ENCODE measurements around the gene RASGEF1C. TPM values are rescaled to one million over a fixed set of nuclear protein-coding genes. Genes with fewer than 3 reads are reported as not detected.

The RASGEF1C gene
- total and polyA plus RNA-seq, 10 donors: 0.06 to 1.1 (median 0.21) TPM; not detected in 6

DNA sequence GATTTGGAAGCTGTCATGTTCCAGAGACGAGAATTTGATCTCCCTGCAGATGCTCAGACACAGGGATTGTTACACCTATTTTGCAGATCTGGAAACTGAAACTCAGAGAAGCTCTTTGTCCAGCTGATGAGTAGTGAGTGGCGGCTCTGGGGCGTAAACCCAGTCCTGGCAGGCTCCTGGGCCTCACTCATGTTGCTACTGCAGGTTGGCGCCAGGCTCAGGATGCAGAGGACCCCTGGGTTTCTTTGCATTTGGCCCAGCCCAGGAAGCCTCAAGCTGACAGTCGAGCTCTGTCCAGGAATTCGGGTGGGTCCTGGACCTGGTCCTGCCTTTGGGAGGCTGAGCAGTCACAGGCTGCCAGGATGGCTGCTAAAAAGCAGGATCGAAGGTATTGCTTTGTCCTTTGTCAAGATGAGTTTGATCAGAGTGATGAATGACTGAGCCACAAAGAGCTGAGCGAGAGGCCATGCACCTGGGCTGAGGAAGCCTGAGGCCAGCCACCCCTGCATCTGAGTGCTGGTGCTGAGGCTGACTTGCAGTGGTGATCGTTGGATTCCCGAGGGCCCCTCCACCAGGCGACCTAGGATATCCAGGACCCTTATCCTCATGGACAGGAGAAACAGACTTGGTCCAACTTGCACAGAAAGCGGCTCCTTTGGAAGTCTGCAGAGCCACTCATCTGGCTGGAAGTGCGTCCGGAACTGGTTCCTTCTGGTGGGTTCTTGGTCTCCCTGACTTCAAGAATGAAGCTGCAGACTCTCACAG lies 129.1 kb downstream of the RASGEF1C start:
- WGBS, 5 donors: 47 to 71% (median 68%) methylated on average over 12 to 14 of the region's 14 CpGs
- no peaks in the 10 kb centered on the region for H3K36me3 ChIP-seq
- intact Hi-C loops (cut with DNase I; ENCODE audit: low total_unique reads): no loop called here
- no peak overlapping the region for H3K27ac ChIP-seq
- no peak for TF ChIP-seq POLR2AphosphoS5 (IDR thresholded peaks at IDR 0.05)
- TF ChIP-seq, protein P1, sequence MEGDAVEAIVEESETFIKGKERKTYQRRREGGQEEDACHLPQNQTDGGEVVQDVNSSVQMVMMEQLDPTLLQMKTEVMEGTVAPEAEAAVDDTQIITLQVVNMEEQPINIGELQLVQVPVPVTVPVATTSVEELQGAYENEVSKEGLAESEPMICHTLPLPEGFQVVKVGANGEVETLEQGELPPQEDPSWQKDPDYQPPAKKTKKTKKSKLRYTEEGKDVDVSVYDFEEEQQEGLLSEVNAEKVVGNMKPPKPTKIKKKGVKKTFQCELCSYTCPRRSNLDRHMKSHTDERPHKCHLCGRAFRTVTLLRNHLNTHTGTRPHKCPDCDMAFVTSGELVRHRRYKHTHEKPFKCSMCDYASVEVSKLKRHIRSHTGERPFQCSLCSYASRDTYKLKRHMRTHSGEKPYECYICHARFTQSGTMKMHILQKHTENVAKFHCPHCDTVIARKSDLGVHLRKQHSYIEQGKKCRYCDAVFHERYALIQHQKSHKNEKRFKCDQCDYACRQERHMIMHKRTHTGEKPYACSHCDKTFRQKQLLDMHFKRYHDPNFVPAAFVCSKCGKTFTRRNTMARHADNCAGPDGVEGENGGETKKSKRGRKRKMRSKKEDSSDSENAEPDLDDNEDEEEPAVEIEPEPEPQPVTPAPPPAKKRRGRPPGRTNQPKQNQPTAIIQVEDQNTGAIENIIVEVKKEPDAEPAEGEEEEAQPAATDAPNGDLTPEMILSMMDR (IDR thresholded peaks at IDR 0.05 in 8 of 11, conservative IDR thresholded peaks at IDR 0.05 in 3 of 11): no peak
- no peak for TF ChIP-seq POLR2A (IDR thresholded peaks at IDR 0.05)
- no peaks in the 10 kb centered on the region for H3K9me3 ChIP-seq
- H3K27me3 ChIP-seq (replicated peaks in 1 of 7): peaks cover 0 to 72% (median 4%) of the 10 kb centered on the region in 7 donors
- no peak for DNase-seq
- H3K4me1 ChIP-seq: peaks cover 0 to 10% (median 0%) of the 10 kb centered on the region in 6 donors
- no peak overlapping the region for H3K4me3 ChIP-seq

DNA sequence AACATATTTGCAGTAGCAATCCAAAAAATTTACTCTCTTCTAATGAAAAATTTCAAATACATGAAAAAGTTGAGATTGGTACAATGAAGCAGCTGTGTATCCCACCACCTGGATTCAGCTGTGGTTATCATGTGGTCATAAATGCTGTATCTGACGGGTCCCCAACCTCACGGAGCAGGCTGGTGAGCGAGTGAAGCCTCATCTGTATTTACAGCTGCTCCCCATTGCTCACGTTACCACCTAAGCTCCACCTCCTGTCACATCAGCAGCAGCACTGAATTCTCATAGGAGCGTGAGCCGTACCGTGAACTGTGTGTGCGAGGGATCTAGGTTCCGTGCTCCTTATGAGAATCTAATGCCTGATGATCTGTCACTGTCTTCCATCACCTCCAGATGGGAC lies 130.7 kb downstream of the RASGEF1C start:
- Histone ChIP-seq H3K36me3 (no peaks in the 10 kb centered on the region), H3K9me3 (no peaks in the 10 kb centered on the region), H3K27me3 (replicated peaks in 1 of 7) (peaks cover 0 to 60% (median 4%) of the 10 kb centered on the region in 7 donors), H3K27ac (no peak overlapping the region), H3K4me1 (peaks cover 0 to 8% (median 0%) of the 10 kb centered on the region in 6 donors), H3K4me3 (no peak overlapping the region)
- intact Hi-C loops (cut with DNase I; ENCODE audit: low total_unique reads): no loop called here
- TF ChIP-seq POLR2AphosphoS5 (IDR thresholded peaks at IDR 0.05) (no peak), POLR2A (IDR thresholded peaks at IDR 0.05) (no peak)
- TF ChIP-seq, protein P1 (IDR thresholded peaks at IDR 0.05 in 8 of 11, conservative IDR thresholded peaks at IDR 0.05 in 3 of 11): no peak
- DNase-seq: no peak
- 76 to 88% (median 82%) methylated on average over 9 of the region's 9 CpGs for WGBS, 5 donors

DNA sequence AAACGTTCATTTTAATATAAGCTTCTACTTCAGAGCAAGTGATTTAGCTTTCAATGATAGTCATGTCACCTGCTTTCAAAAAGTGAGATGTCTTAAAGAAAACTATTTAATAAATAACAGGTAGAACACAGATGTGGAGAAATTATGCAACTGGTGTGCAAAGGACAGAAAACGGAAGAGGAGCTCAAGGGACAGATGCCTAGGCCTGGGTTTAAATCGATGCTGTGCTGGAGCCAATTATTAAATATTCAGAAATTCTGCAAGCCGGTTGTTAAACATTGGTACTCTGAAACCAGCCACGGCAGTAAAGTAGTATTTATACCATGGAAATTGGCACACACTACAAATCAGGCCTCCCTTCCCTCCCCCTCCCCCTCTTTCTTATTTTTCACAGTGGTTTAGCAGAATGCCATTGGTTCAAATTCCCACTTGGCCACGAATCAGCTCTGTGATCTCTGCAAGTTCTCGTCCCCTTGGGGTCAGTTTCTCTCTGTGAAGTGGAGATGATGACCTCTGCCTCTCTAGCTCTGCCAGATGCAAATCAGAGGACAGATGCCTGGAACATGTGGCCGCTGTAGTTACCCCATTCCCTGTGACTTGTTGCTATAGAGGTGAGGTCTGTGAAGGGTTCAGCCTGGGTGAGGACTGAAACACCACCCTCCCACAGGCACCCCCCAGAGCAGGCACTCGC lies 131.3 kb downstream of the RASGEF1C start:
- H3K4me1 ChIP-seq: peaks cover 0 to 10% (median 0%) of the 10 kb centered on the region in 6 donors
- intact Hi-C loops (cut with DNase I; ENCODE audit: low total_unique reads): no loop called here
- WGBS, 5 donors: 80 to 85% (median 84%) methylated on average over 9 of the region's 9 CpGs
- no peak overlapping the region for H3K4me3 ChIP-seq
- peaks cover 0 to 53% (median 4%) of the 10 kb centered on the region in 7 donors for H3K27me3 ChIP-seq (replicated peaks in 1 of 7)
- no peaks in the 10 kb centered on the region for H3K9me3 ChIP-seq
- H3K27ac ChIP-seq: no peak overlapping the region
- no peak for DNase-seq
- no peaks in the 10 kb centered on the region for H3K36me3 ChIP-seq
- TF ChIP-seq POLR2AphosphoS5 (IDR thresholded peaks at IDR 0.05): no peak
- TF ChIP-seq, protein P1 (IDR thresholded peaks at IDR 0.05 in 8 of 11, conservative IDR thresholded peaks at IDR 0.05 in 3 of 11): no peak
- no peak for TF ChIP-seq POLR2A (IDR thresholded peaks at IDR 0.05)

DNA sequence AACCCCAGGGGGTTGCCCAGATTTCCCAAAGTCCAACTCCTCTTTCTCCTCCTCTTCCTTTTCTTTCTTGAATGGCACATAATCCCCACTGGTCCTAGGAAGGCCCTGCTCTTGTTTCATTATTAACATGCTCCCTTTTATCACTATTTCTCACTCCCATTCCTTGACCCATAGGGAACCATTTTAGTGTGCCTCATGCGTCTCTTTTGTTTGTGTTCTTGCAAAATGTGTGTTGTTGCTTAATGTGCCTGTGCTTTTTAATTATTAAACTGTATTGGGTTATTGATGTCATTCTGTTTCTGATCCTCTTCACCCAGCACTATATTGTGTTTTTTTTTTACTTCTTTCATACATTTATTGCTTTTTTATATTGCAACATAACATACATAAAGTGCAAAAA lies 133.3 kb downstream of the RASGEF1C start:
- Histone ChIP-seq H3K36me3 (no peaks in the 10 kb centered on the region), H3K4me3 (no peak overlapping the region), H3K9me3 (peaks cover 0 to 4% (median 0%) of the 10 kb centered on the region in 8 donors), H3K27ac (no peak overlapping the region), H3K4me1 (peaks cover under 1 to 23% (median 9%) of the 10 kb centered on the region in 6 donors), H3K27me3 (replicated peaks in 1 of 7) (peaks cover 0 to 34% (median 0%) of the 10 kb centered on the region in 7 donors)
- TF ChIP-seq, protein P1 (IDR thresholded peaks at IDR 0.05 in 8 of 11, conservative IDR thresholded peaks at IDR 0.05 in 3 of 11): no peak
- no peak for TF ChIP-seq POLR2A (IDR thresholded peaks at IDR 0.05)
- no peak for TF ChIP-seq POLR2AphosphoS5 (IDR thresholded peaks at IDR 0.05)
- 55 to 92% (median 71%) methylated on average over 1 of the region's 1 CpG for WGBS, 5 donors
- DNase-seq: no peak
- intact Hi-C loops (cut with DNase I; ENCODE audit: low total_unique reads): no loop called here
